Astrocyte (in vitro differentiated cells and primary cell): ENCODE measurements around the gene TATDN3.
"Not testable (repeated sequence)": the region's sequence is repeated elsewhere in the genome, so short reads cannot be mapped to it uniquely, and the experiment has no call there.

Experiments used
- EZH2 ChIP-seq: IDR thresholded peaks from 2 replicates; pipeline ENCODE4 v1.6.1; 2012; ENCODE audit warnings: mild to moderate bottlenecking, low read length, inconsistent platforms; ENCODE audit not compliant: insufficient read depth
- TF ChIP-seq, protein P1 (sequence below): IDR thresholded peaks from 2 replicates; pipeline ENCODE4 v1.5.1; 2011; ENCODE audit warnings: low read depth, mild to moderate bottlenecking, inconsistent platforms, low read length, moderate library complexity; ENCODE audit not compliant: insufficient read depth

- TF ChIP-seq, protein P1, sequence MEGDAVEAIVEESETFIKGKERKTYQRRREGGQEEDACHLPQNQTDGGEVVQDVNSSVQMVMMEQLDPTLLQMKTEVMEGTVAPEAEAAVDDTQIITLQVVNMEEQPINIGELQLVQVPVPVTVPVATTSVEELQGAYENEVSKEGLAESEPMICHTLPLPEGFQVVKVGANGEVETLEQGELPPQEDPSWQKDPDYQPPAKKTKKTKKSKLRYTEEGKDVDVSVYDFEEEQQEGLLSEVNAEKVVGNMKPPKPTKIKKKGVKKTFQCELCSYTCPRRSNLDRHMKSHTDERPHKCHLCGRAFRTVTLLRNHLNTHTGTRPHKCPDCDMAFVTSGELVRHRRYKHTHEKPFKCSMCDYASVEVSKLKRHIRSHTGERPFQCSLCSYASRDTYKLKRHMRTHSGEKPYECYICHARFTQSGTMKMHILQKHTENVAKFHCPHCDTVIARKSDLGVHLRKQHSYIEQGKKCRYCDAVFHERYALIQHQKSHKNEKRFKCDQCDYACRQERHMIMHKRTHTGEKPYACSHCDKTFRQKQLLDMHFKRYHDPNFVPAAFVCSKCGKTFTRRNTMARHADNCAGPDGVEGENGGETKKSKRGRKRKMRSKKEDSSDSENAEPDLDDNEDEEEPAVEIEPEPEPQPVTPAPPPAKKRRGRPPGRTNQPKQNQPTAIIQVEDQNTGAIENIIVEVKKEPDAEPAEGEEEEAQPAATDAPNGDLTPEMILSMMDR, result not testable (repeated sequence)
- not testable (repeated sequence) for TF ChIP-seq EZH2
These were observed 41.8 kb downstream of the TATDN3 start for GRCh38 chr1:212833211-212834207.
